IMR-90 (cell line): ENCODE results near the gene SLC34A2. TPM values are rescaled to one million over a fixed set of nuclear protein-coding genes. Genes with fewer than 3 reads are reported as not detected.

Source experiments
- ATAC-seq: fragments of 200-7000 bp; cut with Tn5 transposase; 2 replicates; pipeline ENCODE4 v1.9.1; 2020; ENCODE audit warnings: low read depth, mild to moderate bottlenecking, moderate library complexity
- BruUV-seq: library from RNA; stranded (reverse); fragments of 400-500 nt; replicated peaks from 2 replicates; lab custom pipeline; 2021; lab: Mats Ljungman, UMichigan
- CTCF ChIA-PET: fragments of 300-600 bp; formaldehyde crosslinking; extraction: SDS; loops from one replicate; lab custom pipeline; 2021; ENCODE audit warnings: antibody characterized with exemption; lab: Yijun Ruan, JAX
- POLR2A ChIA-PET: fragments of 300-600 bp; sonication (Branson Sonifier 250); formaldehyde crosslinking; loops from one replicate; lab custom pipeline; 2022; ENCODE audit warnings: antibody characterized with exemption; ENCODE audit not compliant: unreplicated experiment; lab: Charles Lee
- DNase-seq: peaks from one replicate; pipeline ENCODE4 v3.0.0; 2013
- H2AFZ ChIP-seq: replicated peaks from 2 replicates; pipeline ENCODE3; 2013; ENCODE audit warnings: low read length, mild to moderate bottlenecking; ENCODE audit not compliant: poor library complexity
- H2AK5ac ChIP-seq: 2 replicates; pipeline ENCODE4 v1.6.1; 2013; ENCODE audit warnings: low read depth, low read length, inconsistent platforms
- H2AK9ac ChIP-seq: replicated peaks from 2 replicates; pipeline ENCODE3; 2013; ENCODE audit warnings: mild to moderate bottlenecking, low read depth, low read length, moderate library complexity; ENCODE audit not compliant: poor library complexity
- H2BK120ac ChIP-seq: 2 replicates; pipeline ENCODE4 v1.6.1; 2013; ENCODE audit warnings: low read depth, low read length, inconsistent platforms
- H2BK15ac ChIP-seq: 3 replicates; pipeline ENCODE4 v1.6.1; 2013; ENCODE audit warnings: low read depth, low read length, inconsistent platforms
- H2BK20ac ChIP-seq: 2 replicates; pipeline ENCODE4 v1.6.1; 2013; ENCODE audit warnings: low read depth, mild to moderate bottlenecking, inconsistent platforms, low read length, moderate library complexity
- H2BK5ac ChIP-seq: 2 replicates; pipeline ENCODE4 v1.6.1; 2013; ENCODE audit warnings: mild to moderate bottlenecking, low read depth, low read length, inconsistent platforms; ENCODE audit not compliant: poor library complexity, severe bottlenecking
- H3K14ac ChIP-seq: replicated peaks from 2 replicates; pipeline ENCODE4 v1.6.1; 2013; ENCODE audit warnings: low read depth, low read length, inconsistent platforms
- H3K18ac ChIP-seq: 2 replicates; pipeline ENCODE4 v1.6.1; 2013; ENCODE audit warnings: low read depth, low read length, control low read depth
- H3K23ac ChIP-seq: 2 replicates; pipeline ENCODE4 v1.6.1; 2013; ENCODE audit warnings: low read depth, low read length, inconsistent platforms
- H3K27ac ChIP-seq: 2 replicates; pipeline ENCODE4 v1.5.1; 2013; ENCODE audit warnings: mild to moderate bottlenecking, control low read depth, low read length; ENCODE audit not compliant: insufficient read depth
- H3K27me3 ChIP-seq: 2 replicates; pipeline ENCODE4 v1.6.1; 2013; ENCODE audit warnings: low read length; ENCODE audit not compliant: control insufficient read depth, insufficient read depth
- H3K36me3 ChIP-seq: 2 replicates; pipeline ENCODE4 v1.6.1; 2013; ENCODE audit warnings: low read length, mixed read lengths; ENCODE audit not compliant: control insufficient read depth, insufficient read depth
- H3K4ac ChIP-seq: 2 replicates; pipeline ENCODE4 v1.6.1; 2013; ENCODE audit warnings: low read depth, low read length, inconsistent platforms
- H3K4me1 ChIP-seq: 2 replicates; pipeline ENCODE4 v1.6.1; 2013; ENCODE audit warnings: low read length, mixed read lengths; ENCODE audit not compliant: control insufficient read depth, insufficient read depth
- H3K4me2 ChIP-seq: 2 replicates; pipeline ENCODE4 v1.6.1; 2013; ENCODE audit warnings: low read depth, mild to moderate bottlenecking, control low read depth, low read length, moderate library complexity
- H3K4me3 ChIP-seq: 2 replicates; pipeline ENCODE4 v1.5.1; 2013; ENCODE audit warnings: low read depth, mild to moderate bottlenecking, control low read depth, low read length, moderate library complexity; ENCODE audit not compliant: insufficient read depth
- H3K56ac ChIP-seq: 2 replicates; pipeline ENCODE4 v1.6.1; 2013; ENCODE audit warnings: low read length, inconsistent platforms; ENCODE audit not compliant: insufficient read depth; ENCODE audit errors: extremely low read depth
- H3K79me1 ChIP-seq, 2 experiments: 2 replicates each; pipeline ENCODE4 v1.6.1; 2013; ENCODE audit warnings: low read length in 2 of 2, inconsistent platforms in 1 of 2, low read depth in 1 of 2
- H3K9ac ChIP-seq: 2 replicates; pipeline ENCODE4 v1.6.1; 2013; ENCODE audit warnings: low read depth, low read length, control low read depth
- H3K9me1 ChIP-seq: 2 replicates; pipeline ENCODE4 v1.6.1; 2013; ENCODE audit warnings: low read length, inconsistent platforms; ENCODE audit not compliant: insufficient read depth
- H3K9me3 ChIP-seq: 2 replicates; pipeline ENCODE4 v1.6.1; 2013; ENCODE audit warnings: low read length; ENCODE audit not compliant: control insufficient read depth, insufficient read depth
- H4K20me1 ChIP-seq: 2 replicates; pipeline ENCODE4 v1.6.1; 2013; ENCODE audit warnings: low read length, inconsistent platforms; ENCODE audit not compliant: insufficient read depth
- H4K5ac ChIP-seq: 2 replicates; pipeline ENCODE4 v1.6.1; 2013; ENCODE audit warnings: mild to moderate bottlenecking, low read depth, low read length, control low read depth
- H4K8ac ChIP-seq, 2 experiments: 2 replicates each; pipeline ENCODE4 v1.6.1; 2013; ENCODE audit warnings: low read depth in 2 of 2, low read length in 2 of 2, control low read depth in 1 of 2, inconsistent platforms in 1 of 2
- H4K91ac ChIP-seq: 2 replicates; pipeline ENCODE4 v1.6.1; 2013; ENCODE audit warnings: low read depth, low read length, inconsistent platforms; ENCODE audit not compliant: insufficient read depth
- ELK1 ChIP-seq: fragments of 150-350 bp; IDR thresholded peaks from 2 replicates; pipeline ENCODE4 v1.6.1; 2016; ENCODE audit warnings: low read depth, mild to moderate bottlenecking, low read length, moderate library complexity, borderline replicate concordance
- FOS ChIP-seq: fragments of 150-350 bp; IDR thresholded peaks from 2 replicates; pipeline ENCODE4 v1.6.1; 2016; ENCODE audit warnings: low read depth, low read length
- POLR2A ChIP-seq: IDR thresholded peaks from 2 replicates; pipeline ENCODE4 v1.6.1; 2012; ENCODE audit warnings: mild to moderate bottlenecking, low read depth, low read length
- WGBS, 2 experiments: methylation state at CpG; one replicate each; pipeline versions ENCODE4 v1.1.5 to v1.1.7; 2013; ENCODE audit warnings: missing lambda C conversion rate in 2 of 2; ENCODE audit not compliant: insufficient read length in 1 of 2; ENCODE audit errors: extremely low coverage in 2 of 2; 5-methylcytosine and 5-hydroxymethylcytosine counted together
- dilution Hi-C: fragments of 300-500 bp; cut with HindIII; formaldehyde crosslinking; loops from one replicate; pipeline ENCODE4 v1.14.3; 2018; ENCODE audit warnings: low sequenced_read_pairs; ENCODE audit not compliant: unreplicated experiment
- in situ Hi-C: fragments of 300-500 bp; cut with MboI; formaldehyde crosslinking; loops from 3 replicates; pipeline ENCODE4 v1.14.3; 2019; ENCODE audit warnings: low sequenced_read_pairs, inconsistent platforms, mixed read lengths
- intact Hi-C: fragments of 100-400 bp; cut with micrococcal nuclease; formaldehyde crosslinking; loops from 2 replicates; pipeline ENCODE4 v1.10.0; 2022
- polyA plus RNA-seq, 3 experiments: library from polyadenylated mRNA; depleted of rRNA; stranded (reverse); fragments of >200 nt; gene quantifications; 2 replicates each; pipeline ENCODE4 v1.2.3, GENCODE V29; 2012; ENCODE audit warnings: low replicate concordance in 1 of 3
- total RNA-seq: library from RNA; depleted of rRNA; stranded (reverse); fragments of >200 nt; gene quantifications from 2 replicates; pipeline ENCODE4 v1.2.3, GENCODE V29; 2012

Gene SLC34A2
- total and polyA plus RNA-seq, 2 of the 4 experiments (the other 2 are of a cell fraction) = not detected

- no peak overlapping the region for H2BK5ac ChIP-seq
- in situ Hi-C loops (no loop called here), intact Hi-C loops (no loop called here), dilution Hi-C loops (no loop called here)
- no peak overlapping the region for H3K4me2 ChIP-seq
- H4K91ac ChIP-seq = no peak overlapping the region
- H3K4ac ChIP-seq = no peak overlapping the region
- no peak overlapping the region for H3K4me3 ChIP-seq
- no peak overlapping the region for H3K23ac ChIP-seq
- DNase-seq (no peak), ATAC-seq (no peak)
- BruUV-seq = no TSS peak
- WGBS, 2 experiments = no CpG with 5 or more reads among the region's 5 CpGs
- no peaks in the 10 kb centered on the region for H3K9me1 ChIP-seq
- TF ChIP-seq ELK1 (no peak), FOS (no peak), POLR2A (no peak)
- no peak overlapping the region for H4K5ac ChIP-seq
- H2AK5ac ChIP-seq = no peak overlapping the region
- H3K27me3 ChIP-seq = peaks cover 4% of the 10 kb centered on the region
- no peak overlapping the region for H3K9ac ChIP-seq
- no peaks in the 10 kb centered on the region for H3K79me1 ChIP-seq
- no peaks in the 10 kb centered on the region for H3K9me3 ChIP-seq
- H3K14ac ChIP-seq = no peak overlapping the region
- no peak overlapping the region for H3K27ac ChIP-seq
- POLR2A ChIA-PET = no interaction called here
- H4K20me1 ChIP-seq = no peaks in the 10 kb centered on the region
- H4K8ac ChIP-seq = no peak overlapping the region
- no peak overlapping the region for H2AFZ ChIP-seq
- H3K36me3 ChIP-seq = no peaks in the 10 kb centered on the region
- no peak overlapping the region for H2BK120ac ChIP-seq
- H3K56ac ChIP-seq = no peak overlapping the region
- CTCF ChIA-PET = no interaction called here
- H3K18ac ChIP-seq = no peak overlapping the region
- H2AK9ac ChIP-seq = no peak overlapping the region
- no peak overlapping the region for H2BK20ac ChIP-seq
- peaks cover 2% of the 10 kb centered on the region; the same call in 1 of the 2 replicates for H3K4me1 ChIP-seq
- no peak overlapping the region for H2BK15ac ChIP-seq
Observed at GRCh38 chr4:25697516-25697915, 41.9 kb downstream of the SLC34A2 start.
